Endothelial cell of umbilical vein (primary cell): ENCODE data around the gene GGPS1. TPM values are rescaled to one million over a fixed set of nuclear protein-coding genes. Genes with fewer than 3 reads are reported as not detected.
A peak's percentile ranks its signal among the peaks of the same experiment; 100 is the strongest.

Experiments
- BruUV-seq: library from RNA; stranded (reverse); fragments of 400-500 nt; replicated peaks from 2 replicates; lab custom pipeline; 2021; lab: Mats Ljungman, UMichigan
- CTCF ChIA-PET: fragments of 300-600, 350-600 bp; sonication (Branson Sonifier 250); formaldehyde crosslinking; loops from one replicate; lab custom pipeline; 2021; ENCODE audit warnings: antibody characterized with exemption, inconsistent platforms; lab: Charles Lee
- POLR2A ChIA-PET: fragments of 300-600, 350-600 bp; sonication (Branson Sonifier 250); formaldehyde crosslinking; loops from one replicate; lab custom pipeline; 2021; ENCODE audit warnings: antibody characterized with exemption, inconsistent platforms; lab: Charles Lee
- DNase-seq: peaks from one replicate; pipeline ENCODE4 v3.0.0-alpha.2; 2011; ENCODE audit warnings: low read depth, low spot score
- FAIRE-seq: peaks from 2 replicates; lab custom pipeline; 2011; peaks lifted over from hg19 to GRCh38; lab: Jason Lieb, UNC
- H2AFZ ChIP-seq: 2 replicates; pipeline ENCODE4 v1.6.0; 2012; ENCODE audit warnings: low read depth, low read length, control low read depth, inconsistent platforms
- H3K27ac ChIP-seq: 2 replicates; pipeline ENCODE4 v1.5.1; 2011; ENCODE audit warnings: low read depth, mild to moderate bottlenecking, control low read depth, low read length, moderate library complexity; ENCODE audit not compliant: insufficient read depth
- H3K27me3 ChIP-seq, 2 experiments: 2 replicates each; pipeline versions ENCODE4 v1.6.0 to v1.6.1; 2011; ENCODE audit warnings: low read length in 2 of 2, mixed read lengths in 1 of 2; ENCODE audit not compliant: control insufficient read depth in 2 of 2, insufficient read depth in 2 of 2
- H3K36me3 ChIP-seq, 2 experiments: 2 replicates in 1 of 2; 3 replicates in 1 of 2; pipeline ENCODE4 v1.5.1; 2011; ENCODE audit warnings: low read length in 2 of 2, mild to moderate bottlenecking in 1 of 2, moderate library complexity in 1 of 2; ENCODE audit not compliant: control insufficient read depth in 2 of 2, insufficient read depth in 2 of 2; ENCODE audit errors: extremely low read depth in 1 of 2
- H3K4me1 ChIP-seq: 3 replicates; pipeline ENCODE4 v1.5.1; 2011; ENCODE audit warnings: mild to moderate bottlenecking, low read length; ENCODE audit not compliant: control insufficient read depth, insufficient read depth; ENCODE audit errors: extremely low read depth
- H3K4me2 ChIP-seq: 2 replicates; pipeline ENCODE4 v1.6.1; 2011; ENCODE audit warnings: low read length, control low read depth, mixed read lengths; ENCODE audit not compliant: insufficient read depth
- H3K4me3 ChIP-seq, 3 experiments: fragments of 200-600 bp in 1 of 3; sonication (generic), shearing (Covaris generic) in 1 of 3; replicated peaks in 1 of 3; 2 replicates each; pipeline ENCODE4 v1.5.1; 2011 to 2016; ENCODE audit warnings: control low read depth in 3 of 3, low read length in 3 of 3, mild to moderate bottlenecking in 2 of 3, inconsistent platforms in 1 of 3, low read depth in 1 of 3, moderate library complexity in 1 of 3; ENCODE audit not compliant: insufficient read depth in 1 of 3
- H3K79me2 ChIP-seq: 2 replicates; pipeline ENCODE4 v1.6.0; 2012; ENCODE audit warnings: low read length, inconsistent platforms; ENCODE audit not compliant: control insufficient read depth, insufficient read depth
- H3K9ac ChIP-seq: replicated peaks from 2 replicates; pipeline ENCODE3; 2011; ENCODE audit warnings: low read length, control low read depth; ENCODE audit not compliant: insufficient read depth; ENCODE audit errors: extremely low read depth
- H3K9me1 ChIP-seq: replicated peaks from 3 replicates; pipeline ENCODE4 v1.6.0; 2011; ENCODE audit warnings: mild to moderate bottlenecking, low read length; ENCODE audit not compliant: control insufficient read depth, insufficient read depth; ENCODE audit errors: extremely low read depth
- H3K9me3 ChIP-seq: replicated peaks from 2 replicates; pipeline ENCODE4 v1.5.1; 2012; ENCODE audit warnings: low read length, inconsistent platforms; ENCODE audit not compliant: control insufficient read depth, insufficient read depth
- H4K20me1 ChIP-seq: replicated peaks from 2 replicates; pipeline ENCODE3; 2011; ENCODE audit warnings: mild to moderate bottlenecking, low read length; ENCODE audit not compliant: control insufficient read depth, insufficient read depth; ENCODE audit errors: extremely low read depth
- CTCF ChIP-seq, 2 donors: IDR thresholded peaks; 1 replicate in 1 of 2; 2 replicates in 1 of 2; pipeline ENCODE4 v1.5.1; 2011; ENCODE audit warnings: low read length in 2 of 2, mild to moderate bottlenecking in 2 of 2, moderate library complexity in 2 of 2, control low read depth in 1 of 2, inconsistent platforms in 1 of 2, low read depth in 1 of 2; ENCODE audit not compliant: insufficient read depth in 1 of 2; ENCODE audit errors: extremely low read depth in 1 of 2
- EZH2 ChIP-seq: IDR thresholded peaks from 2 replicates; pipeline ENCODE4 v1.6.1; 2012; ENCODE audit warnings: borderline replicate concordance, low read depth, mild to moderate bottlenecking, moderate library complexity, low read length, inconsistent platforms; ENCODE audit not compliant: severe bottlenecking
- FOS ChIP-seq: IDR thresholded peaks from 2 replicates; pipeline ENCODE4 v1.6.1; 2011; ENCODE audit warnings: mild to moderate bottlenecking, low read length, moderate library complexity, borderline replicate concordance; ENCODE audit not compliant: insufficient read depth
- GATA2 ChIP-seq: IDR thresholded peaks from 2 replicates; pipeline ENCODE4 v1.7.0; 2011; ENCODE audit warnings: low read depth, mild to moderate bottlenecking, moderate library complexity, mixed read lengths, low read length; ENCODE audit not compliant: insufficient read length, insufficient read depth
- MAX ChIP-seq: IDR thresholded peaks from 2 replicates; pipeline ENCODE4 v1.6.1; 2011; ENCODE audit not compliant: insufficient read depth, insufficient read length
- POLR2A ChIP-seq: IDR thresholded peaks from 2 replicates; pipeline ENCODE4 v1.6.1; 2012; ENCODE audit warnings: low read depth, mild to moderate bottlenecking, control low read depth, low read length
- POLR2AphosphoS5 ChIP-seq: IDR thresholded peaks from 2 replicates; pipeline ENCODE4 v1.6.1; 2012; ENCODE audit warnings: low read depth, mild to moderate bottlenecking, control low read depth, low read length, moderate library complexity; ENCODE audit not compliant: insufficient read depth
- dilution Hi-C: fragments of 300-500 bp; cut with MboI; formaldehyde crosslinking; loops from one replicate; pipeline ENCODE4 v1.15.0; 2019; ENCODE audit warnings: low sequenced_read_pairs; ENCODE audit not compliant: extremely low pct_ligation_motif_present
- intact Hi-C: fragments of 100-400 bp; cut with micrococcal nuclease; formaldehyde crosslinking; loops from one replicate; pipeline ENCODE4 v1.10.0; 2022
- polyA plus RNA-seq, 4 experiments: library from polyadenylated mRNA; depleted of rRNA in 3 of 4; stranded (reverse) in 3 of 4; unstranded in 1 of 4; fragments of >200 nt; gene quantifications; 2 replicates each; pipeline versions ENCODE4 v1.2.1 to v1.2.3, GENCODE V29; 2011 to 2012; ENCODE audit warnings: missing spikeins in 1 of 4
- total RNA-seq: library from RNA; stranded (reverse); gene quantifications from 2 replicates; pipeline ENCODE4 v1.2.3, GENCODE V29; 2021

Gene GGPS1
- total and polyA plus RNA-seq, 2 donors (not counting 3 experiments of a cell fraction or from before 2014, with no cell fraction given): 10.7 to 29.5 TPM

GRCh38 chr1:235331401-235331800 is 3.0 kb downstream of the GGPS1 start:
- no peaks in the 10 kb centered on the region for H3K9me1 ChIP-seq
- H3K9me3 ChIP-seq: no peaks in the 10 kb centered on the region
- CTCF ChIA-PET: interaction anchor here (0.8 to 5.7 kb wide), 3 partner anchors 9 to 85 kb away, joined by 3 to 56 read pairs (median 4); no protein-coding TSS in a partner anchor
- H3K4me1 ChIP-seq: peaks cover 15% of the 10 kb centered on the region
- FAIRE-seq (no peak), DNase-seq (no peak)
- intact Hi-C loops: no loop called here
- no peak overlapping the region for H3K27ac ChIP-seq
- no TSS peak for BruUV-seq
- no peak overlapping the region for H3K4me3 ChIP-seq
- no peak overlapping the region for H2AFZ ChIP-seq
- POLR2A ChIA-PET: no interaction called here
- peak overlapping the region; percentile 93 for H3K4me2 ChIP-seq
- peaks cover 2% of the 10 kb centered on the region for H4K20me1 ChIP-seq
- H3K9ac ChIP-seq: no peak overlapping the region
- H3K27me3 ChIP-seq: no peaks in the 10 kb centered on the region
- dilution Hi-C loops: no loop called here
- H3K36me3 ChIP-seq: no peaks in the 10 kb centered on the region
- H3K79me2 ChIP-seq: peaks cover 52% of the 10 kb centered on the region
- TF ChIP-seq POLR2A: no peak
- TF ChIP-seq FOS: no peak
- no peak for TF ChIP-seq CTCF (IDR thresholded peaks at IDR 0.05; ENCODE audit: extremely low read depth in 1 of 2, insufficient read depth in 1 of 2, low read depth in 1 of 2, low read length in 2 of 2)
- TF ChIP-seq GATA2: no peak
- TF ChIP-seq POLR2AphosphoS5: no peak

- H3K9me3 ChIP-seq: no peaks in the 10 kb centered on the region
- POLR2A ChIA-PET: no interaction called here
- H3K9me1 ChIP-seq: no peaks in the 10 kb centered on the region
- H3K36me3 ChIP-seq: peaks cover 6 to 9% of the 10 kb centered on the region in 2 experiments
- H3K27me3 ChIP-seq: no peaks in the 10 kb centered on the region
- FAIRE-seq: no peak
- H4K20me1 ChIP-seq: no peaks in the 10 kb centered on the region
- CTCF ChIA-PET: interaction anchor here (1.4 kb wide), 1 partner anchor 8 kb away, joined by 4 read pairs; the partner anchor contains the start of gene GGPS1
- no peak overlapping the region for H3K4me2 ChIP-seq
- no peak overlapping the region for H2AFZ ChIP-seq
- no peak for TF ChIP-seq POLR2AphosphoS5
- no peak for TF ChIP-seq MAX
- TF ChIP-seq EZH2: no peak
- no peak overlapping the region for H3K4me3 ChIP-seq
- dilution Hi-C loops (no loop called here), intact Hi-C loops (no loop called here)
- no peaks in the 10 kb centered on the region for H3K4me1 ChIP-seq
- no peak overlapping the region for H3K27ac ChIP-seq
- H3K9ac ChIP-seq: no peak overlapping the region
- H3K79me2 ChIP-seq: peaks cover 11% of the 10 kb centered on the region
- BruUV-seq: no TSS peak
- DNase-seq: no peak
Measured at GRCh38 chr1:235336903-235337302, 8.5 kb downstream of the GGPS1 start.
